IPS-NIHi11 (cell line): ENCODE results near the gene ZNF160.
A peak's percentile ranks its signal among the peaks of the same experiment; 100 is the strongest.
"Not testable (repeated sequence)": the region's sequence is repeated elsewhere in the genome, so short reads cannot be mapped to it uniquely, and the experiment has no call there.

Experiments
- DNase-seq: peaks from one replicate; pipeline ENCODE4 v3.0.0; 2012; ENCODE audit warnings: mixed read lengths, low spot score

Gene ZNF160

DNA sequence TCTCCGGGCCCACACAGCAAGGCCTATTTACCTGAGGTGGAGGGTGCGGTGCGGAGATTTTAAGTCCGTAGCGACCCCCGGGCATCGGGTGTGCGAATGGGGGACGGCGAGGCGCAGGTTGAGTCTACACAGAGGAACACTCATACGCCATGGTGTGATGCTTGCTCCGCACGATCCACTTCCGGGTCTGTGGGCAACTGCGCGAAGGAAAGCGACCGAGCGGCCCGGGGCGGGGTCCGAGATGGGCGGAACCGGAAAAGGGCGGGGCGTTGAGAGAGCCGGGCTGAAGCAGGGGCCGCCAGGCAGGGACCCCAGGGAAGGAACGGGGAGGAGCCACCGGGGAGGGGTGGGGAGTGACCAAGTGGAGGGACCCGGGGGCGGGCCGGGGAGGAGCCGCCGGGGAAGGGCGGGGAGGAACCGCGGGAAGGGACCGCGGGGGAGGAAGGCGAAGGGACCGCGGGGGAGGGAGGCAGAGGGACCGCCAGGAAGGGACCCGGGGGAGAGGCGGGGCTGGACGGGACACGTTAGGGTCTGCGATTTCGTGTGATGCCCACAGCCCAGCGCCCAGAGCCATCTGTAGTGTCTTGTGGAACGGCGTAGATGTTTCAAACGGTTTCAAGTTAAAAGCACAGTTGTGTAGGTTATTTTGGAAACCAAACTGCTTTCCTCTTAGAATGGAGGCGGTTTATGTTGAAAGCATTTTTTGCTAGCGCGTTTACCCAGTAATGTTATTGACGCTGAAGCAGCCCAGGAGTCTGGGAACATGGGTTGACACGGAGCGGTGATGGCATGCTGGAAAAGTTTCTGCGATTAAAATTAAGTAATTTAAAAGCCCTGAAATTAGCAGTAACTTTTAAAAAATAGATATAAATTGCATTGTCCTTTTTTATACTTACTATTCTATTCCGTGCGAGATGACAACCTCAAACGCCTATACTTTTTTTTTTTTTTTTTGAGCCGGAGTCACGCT is at the start of gene ZNF160:
Gene ZNF160 (minus strand): TSS at position 189 of the 970 bp plus-strand sequence. CDS start 17,146 bp downstream, outside the sequence.
- DNase-seq: peak; percentile 99

DNA sequence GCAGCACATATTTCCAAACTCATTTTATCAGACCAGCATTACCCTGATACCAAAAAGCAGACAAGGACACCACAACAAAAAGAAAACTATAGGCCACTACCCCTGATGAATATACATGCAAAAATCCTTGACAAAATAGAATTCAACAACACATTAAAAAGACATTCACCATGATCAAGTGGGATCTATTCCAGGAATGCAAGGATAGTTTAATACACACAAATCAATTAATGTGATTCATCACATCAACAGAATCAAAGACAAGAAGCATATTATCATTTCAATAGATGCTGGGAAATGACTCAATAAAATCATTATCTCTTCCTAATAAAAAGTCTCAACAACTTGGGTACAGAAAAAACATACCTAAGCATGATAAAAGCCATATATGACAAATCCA is 44.4 kb upstream of the ZNF160 start:
- no peak for DNase-seq

DNA sequence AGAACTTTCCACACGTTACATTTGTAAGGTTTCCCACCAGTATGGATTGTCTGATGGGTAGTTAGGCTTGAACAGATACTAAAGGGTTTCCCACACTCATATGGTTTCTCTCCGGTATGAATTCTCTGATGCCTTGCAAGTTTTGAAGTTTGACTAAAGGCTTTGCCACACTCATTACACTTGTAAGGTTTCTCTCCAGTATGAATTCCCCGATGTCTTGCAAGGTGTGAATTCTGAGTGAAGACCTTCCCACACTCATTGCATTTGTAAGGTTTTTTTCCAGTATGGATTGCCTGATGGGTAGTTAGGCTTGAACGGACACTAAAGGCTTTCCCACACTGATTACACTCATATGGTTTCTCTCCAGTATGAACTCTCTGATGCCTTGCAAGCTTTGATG is 37.1 kb upstream of the ZNF160 start:
- no peak for DNase-seq

DNA sequence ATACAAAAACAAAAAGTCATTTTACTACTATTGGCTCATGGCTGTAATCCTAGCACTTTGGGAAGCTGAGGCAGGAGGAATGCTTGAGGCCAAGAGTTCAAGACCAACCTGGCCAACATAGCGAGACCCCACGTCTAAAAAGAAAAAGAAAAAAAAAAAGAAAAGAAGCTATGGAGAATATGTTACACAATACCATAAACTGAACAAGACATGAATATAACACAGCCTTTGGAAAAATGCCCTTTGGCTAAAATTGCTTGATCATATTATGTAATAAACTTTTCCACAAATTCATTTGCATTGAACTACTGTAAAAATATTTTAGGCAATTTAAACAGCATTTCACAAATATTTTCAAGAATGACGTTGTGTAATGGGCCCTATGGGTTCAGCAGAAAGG is 33.2 kb upstream of the ZNF160 start:
- DNase-seq: no peak

DNA sequence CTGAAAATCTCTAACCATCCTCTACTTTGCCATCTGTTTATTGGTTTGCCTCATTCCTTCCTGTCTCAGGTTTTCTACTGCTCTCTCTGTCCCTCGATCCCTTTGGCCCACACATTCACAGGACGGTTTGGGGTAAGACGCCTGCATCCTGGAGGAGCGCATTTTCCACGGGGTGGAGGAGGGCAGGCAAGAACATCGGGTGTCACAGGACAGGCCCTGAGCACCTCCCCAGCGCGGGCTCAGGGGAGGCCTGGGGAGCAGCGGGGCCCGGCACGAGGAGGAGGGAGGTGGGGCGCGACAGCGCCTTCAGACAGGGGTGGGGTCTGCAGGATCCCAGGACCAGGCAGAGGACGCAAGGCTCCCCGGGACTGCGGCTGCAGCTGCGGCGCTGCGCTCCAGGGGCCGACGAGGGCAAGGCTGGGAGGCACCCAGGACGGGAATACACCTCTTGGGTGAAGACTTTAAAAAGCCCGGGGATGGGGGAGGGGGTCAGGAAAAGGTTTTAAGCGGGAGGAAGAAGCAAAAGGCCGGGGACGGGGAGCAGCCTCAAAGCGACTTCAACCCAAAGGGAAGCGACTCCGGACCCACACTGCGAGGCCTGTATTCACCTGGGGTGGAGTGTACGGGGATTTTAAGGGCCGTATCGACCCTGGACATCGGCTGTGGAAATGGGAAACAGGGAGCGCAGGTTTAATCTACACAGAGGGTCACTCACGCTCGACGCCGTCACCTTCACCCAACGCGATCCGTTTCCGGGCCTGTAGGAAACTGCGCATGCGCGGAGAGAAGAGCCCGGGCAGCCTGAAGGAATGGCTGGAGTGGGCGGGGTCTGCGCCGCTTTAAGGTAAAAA is 29.1 kb upstream of the ZNF160 start, which contains the start of gene ZNF415:
Gene ZNF415 (minus strand): TSS at position 770 of the 851 bp plus-strand sequence. CDS start 10,234 bp downstream, outside the sequence.
- peak; percentile 94 for DNase-seq

DNA sequence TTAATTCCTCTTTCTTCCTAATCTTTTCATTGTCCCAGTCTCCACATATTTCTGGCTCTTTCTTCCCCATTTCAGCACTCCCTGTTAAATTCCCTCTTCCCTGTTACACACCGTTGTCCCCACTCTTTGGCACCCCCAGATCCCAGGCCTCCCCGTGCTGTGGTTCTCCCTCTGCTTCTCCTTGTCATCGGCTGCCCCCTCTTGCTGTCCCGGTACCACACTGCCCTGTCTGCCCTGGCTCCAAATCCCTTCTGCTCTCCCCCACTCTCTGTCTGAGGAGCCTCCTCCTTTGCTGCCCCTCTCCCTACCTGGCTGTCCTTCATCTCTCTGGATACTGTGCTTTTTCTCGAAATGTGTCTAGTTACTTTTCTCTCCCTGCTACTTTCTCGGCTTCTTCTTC is 28.5 kb upstream of the ZNF160 start:
- DNase-seq: no peak

DNA sequence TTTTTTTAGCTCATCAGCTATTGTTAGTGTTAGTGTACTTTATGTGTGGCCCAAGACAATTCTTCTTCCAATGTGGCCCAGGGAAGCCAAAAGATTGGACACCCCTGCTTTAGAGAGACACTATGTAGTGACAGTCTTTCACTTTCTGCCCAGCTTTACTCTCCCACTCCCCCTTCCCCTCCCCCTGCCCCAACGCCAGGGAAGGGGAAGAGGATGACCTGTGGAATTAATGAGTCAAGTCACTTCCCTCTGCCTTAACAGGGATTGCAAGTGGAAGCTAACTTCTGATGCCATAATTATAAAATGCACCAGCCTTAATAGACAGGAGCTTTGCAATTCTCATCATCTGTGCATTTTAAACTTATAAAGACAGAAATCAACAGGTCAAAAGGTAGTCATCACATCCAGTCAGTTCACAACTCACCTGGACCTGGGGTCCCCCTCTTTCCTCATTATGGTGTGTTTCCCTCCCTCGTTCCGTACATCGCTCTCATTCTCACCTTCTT is 27.9 kb upstream of the ZNF160 start:
- no peak for DNase-seq

DNA sequence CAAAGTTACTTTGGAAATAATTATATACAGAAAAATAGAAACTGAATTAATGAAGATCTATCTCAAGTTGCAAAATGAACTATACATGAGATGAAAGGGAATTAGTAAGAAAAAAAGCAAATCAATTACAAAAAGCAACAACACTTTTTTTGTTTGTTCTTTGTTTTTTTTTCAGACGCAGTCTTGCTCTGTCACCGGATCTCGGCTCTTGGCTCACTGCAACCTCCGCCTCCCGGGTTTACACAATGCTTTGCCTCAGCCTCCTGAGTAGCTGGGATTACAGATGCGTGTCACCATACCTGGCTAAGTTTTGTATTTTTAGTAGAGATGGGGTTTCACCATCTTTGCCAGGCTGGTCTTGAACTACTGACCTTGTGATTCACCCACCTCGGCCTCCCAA is 27.3 kb upstream of the ZNF160 start:
- no peak for DNase-seq

DNA sequence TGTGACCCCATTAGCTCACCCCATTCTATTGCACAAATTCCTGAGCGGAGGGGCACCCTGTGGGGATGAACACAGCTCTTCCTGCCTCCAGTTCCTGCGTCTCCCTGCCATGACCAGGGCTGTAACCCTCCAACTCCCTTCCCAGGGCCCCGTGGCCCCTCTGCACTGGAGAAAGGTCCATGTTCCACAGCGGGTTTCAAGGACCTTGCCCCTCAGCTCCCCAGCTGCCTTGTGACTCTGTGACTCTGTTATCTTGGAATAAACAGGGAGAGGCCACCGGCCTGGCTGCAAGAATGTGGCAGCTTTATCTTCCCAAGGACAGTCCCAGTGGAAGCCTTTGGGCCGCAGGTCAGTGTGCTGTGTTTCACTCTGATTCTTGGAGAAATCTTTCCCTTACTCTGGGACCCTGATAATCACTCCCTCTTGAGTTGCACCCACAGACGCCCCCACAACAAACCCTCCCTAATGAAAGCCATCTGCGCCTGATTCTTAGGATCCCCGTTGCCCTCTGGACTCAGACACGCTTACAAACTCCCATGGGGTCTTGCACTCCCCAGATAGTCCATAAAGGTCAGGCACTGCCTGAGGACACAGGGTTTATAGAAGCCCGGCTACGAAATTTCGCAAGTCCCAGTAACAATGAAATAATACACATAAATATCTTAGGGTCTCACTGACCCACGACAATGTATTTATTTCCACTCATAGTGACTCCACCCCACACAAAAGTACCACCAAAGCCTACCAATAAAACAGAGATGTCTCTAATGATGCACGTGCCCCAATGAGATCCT is 23.7 kb upstream of the ZNF160 start:
- not testable (repeated sequence) for DNase-seq

DNA sequence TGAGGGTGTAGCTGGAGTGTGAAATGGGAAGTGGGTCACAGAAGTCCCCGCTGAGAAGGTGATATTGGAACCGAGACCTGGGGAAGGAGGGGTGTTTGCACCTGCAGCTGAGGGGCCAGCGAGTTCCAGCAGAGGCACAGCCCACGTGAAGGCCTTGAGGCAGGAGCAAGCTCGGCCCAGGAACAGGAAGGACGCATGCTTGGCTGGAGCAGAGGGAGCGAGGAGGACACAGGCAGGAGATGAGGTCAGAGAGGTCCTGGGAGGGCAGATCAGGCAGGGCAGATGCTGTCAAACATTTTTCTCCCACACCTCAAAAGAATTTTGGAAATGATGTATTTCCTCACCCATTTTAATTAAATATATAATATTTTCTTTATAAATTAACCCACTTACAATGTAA is 20.2 kb upstream of the ZNF160 start:
- no peak for DNase-seq

DNA sequence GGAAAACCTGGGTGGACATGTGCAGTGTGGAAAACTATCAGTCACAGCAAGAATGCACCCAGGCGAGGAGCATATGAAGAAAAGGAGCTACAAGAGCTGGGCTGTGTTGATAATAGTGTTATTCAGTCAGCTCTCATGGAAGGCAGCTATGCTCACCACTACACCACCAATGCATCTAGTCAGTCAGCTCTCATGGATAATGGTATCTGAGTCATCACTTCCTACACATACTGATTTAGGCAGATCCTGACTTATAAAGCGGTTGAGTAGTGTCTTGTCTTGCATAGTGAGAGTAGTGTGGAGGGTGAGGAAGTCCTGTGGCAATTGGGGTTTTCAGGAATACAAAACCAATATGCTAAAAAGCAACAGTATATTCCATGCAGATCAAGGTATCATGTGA is 9.1 kb upstream of the ZNF160 start:
- no peak for DNase-seq

DNA sequence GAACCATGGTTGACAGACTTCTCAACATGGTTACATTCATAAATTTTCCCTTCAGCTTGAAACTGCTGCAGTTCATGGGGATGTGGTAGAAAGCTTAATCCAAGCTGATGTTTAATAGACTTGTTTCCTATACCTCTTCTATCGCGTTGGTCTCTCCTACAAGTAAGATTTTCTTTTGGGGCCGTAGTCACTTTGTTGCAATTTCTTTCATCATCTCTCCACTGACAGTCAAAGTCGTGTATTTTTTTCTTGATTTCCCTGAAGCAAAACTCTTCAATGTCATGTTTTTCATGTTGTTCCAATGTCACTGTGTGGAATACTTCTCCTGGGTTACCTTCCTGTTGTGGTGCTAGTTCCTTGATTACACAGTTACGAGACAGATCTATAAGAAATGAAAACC is 6.3 kb upstream of the ZNF160 start:
- DNase-seq: no peak

DNA sequence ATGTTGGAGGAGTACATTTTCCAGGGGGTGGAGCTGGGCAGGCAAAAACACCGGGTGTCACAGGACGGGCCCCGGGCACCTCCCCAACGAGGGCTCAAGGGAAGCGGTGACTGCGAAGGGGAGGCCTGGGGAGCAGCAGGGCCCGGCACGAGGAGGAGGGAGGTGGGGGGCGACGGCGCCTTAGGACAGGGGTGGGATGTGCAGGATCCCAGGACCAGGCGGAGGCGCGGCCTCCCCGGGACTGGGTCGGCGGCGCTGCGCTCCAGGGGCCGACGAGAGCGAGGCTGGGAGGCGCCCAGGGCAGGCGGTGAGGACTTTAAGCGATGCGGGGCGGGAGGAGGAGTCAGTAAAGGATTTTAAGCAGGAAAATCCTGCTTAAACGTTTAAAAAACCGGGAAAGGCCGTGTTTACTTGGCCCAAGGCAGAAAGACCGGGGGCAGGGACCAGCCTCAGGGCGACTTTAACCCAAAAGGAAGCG is 427 bp downstream of the ZNF160 start:
- peak; percentile 54 for DNase-seq

DNA sequence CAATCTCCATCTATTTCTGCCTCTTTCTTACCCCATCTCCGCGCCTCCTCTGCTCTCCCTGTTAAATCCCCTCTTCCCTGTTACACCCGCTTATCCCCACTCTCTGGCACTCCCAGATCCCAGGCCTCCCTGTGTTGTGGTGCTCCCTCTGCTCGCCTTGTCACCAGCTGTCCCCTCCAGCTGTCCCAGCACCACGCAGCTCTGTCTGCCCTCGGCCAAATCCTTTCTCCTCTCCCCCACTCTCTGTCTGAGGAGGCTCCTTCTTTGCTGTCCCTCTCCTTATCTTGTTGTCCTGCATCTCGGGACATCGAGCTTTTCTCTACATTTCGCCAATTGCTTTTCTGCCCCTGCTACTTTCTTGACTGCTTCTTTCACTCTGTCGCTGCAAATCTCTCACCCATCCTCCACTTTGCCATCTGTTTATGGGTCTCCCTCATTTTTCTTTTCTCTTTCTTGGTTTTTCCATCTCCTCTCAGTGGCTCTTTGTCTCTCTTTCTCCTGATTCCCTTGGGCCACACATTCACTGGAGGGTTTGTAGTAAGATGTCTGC is 941 bp downstream of the ZNF160 start:
- DNase-seq: no peak

DNA sequence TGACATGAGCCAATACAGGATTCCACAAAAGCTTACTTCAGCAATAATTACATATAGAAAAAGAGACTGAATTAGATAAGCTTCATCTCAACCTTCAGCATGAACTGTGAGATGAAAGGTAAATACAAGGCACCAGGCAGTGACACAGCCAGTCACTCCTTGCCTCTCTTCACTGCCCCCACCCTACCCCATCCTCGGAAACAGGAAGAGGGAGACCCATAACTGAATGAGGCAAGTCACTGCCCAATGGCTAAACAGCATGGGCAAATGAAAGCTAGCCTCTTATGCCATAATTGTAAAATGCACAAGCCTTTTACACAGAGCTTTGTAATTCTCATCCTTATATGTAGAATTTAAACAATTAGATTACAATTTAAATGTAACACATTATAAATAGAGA is 1.7 kb downstream of the ZNF160 start:
- DNase-seq: no peak

DNA sequence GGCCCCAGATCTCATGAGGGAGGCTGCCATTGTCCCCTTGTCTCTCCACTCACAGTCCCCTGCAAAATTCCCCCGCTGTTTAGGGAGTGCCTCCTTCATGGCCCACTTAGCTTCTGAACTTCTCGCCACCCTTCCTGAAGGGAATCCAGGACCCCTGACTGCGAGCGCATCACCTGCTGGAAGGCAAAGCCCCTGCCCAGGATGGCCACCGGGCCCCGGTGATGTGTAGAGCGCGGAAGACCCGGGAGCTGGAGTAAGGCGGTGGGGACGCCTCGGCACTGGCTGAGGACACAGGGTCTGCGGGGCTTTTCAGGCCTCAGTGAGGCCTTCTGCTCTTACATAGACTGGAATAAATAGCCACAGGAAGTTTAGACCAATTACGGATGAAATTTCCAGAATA is 4.7 kb downstream of the ZNF160 start:
- DNase-seq: not testable (repeated sequence)

DNA sequence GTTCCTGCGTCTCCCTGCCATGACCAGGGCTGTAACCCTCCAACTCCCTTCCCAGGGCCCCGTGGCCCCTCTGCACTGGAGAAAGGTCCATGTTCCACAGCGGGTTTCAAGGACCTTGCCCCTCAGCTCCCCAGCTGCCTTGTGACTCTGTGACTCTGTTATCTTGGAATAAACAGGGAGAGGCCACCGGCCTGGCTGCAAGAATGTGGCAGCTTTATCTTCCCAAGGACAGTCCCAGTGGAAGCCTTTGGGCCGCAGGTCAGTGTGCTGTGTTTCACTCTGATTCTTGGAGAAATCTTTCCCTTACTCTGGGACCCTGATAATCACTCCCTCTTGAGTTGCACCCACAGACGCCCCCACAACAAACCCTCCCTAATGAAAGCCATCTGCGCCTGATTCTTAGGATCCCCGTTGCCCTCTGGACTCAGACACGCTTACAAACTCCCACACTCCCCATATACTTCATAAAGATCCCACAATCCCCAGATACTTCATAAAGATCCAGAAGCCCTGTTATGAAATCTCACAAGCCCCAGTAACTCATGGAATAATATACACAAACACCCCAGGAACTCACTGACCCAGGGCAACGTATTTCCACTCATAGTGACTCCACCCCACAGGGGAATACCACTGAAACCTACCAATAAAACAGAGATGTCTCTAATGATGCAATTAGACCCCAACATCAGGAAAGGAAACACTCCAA is 6.1 kb downstream of the ZNF160 start:
- not testable (repeated sequence) for DNase-seq

DNA sequence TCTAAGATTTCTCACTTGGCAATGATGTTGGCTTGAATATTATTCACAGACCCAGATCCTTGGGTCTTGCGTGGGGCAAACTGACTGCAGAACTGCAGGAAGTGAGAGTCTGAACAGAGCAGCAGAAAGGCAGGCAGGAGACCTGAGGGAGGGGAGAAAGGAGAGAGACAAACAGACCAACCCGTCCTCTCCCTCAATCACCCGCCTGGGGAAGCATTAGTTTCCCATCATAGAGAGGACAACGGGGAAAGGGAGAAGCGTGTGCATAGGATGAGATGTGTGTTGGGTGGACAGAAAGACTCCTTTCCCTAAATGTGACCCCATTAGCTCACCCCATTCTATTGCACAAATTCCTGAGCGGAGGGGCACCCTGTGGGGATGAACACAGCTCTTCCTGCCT is 6.6 kb downstream of the ZNF160 start:
- DNase-seq: not testable (repeated sequence)

DNA sequence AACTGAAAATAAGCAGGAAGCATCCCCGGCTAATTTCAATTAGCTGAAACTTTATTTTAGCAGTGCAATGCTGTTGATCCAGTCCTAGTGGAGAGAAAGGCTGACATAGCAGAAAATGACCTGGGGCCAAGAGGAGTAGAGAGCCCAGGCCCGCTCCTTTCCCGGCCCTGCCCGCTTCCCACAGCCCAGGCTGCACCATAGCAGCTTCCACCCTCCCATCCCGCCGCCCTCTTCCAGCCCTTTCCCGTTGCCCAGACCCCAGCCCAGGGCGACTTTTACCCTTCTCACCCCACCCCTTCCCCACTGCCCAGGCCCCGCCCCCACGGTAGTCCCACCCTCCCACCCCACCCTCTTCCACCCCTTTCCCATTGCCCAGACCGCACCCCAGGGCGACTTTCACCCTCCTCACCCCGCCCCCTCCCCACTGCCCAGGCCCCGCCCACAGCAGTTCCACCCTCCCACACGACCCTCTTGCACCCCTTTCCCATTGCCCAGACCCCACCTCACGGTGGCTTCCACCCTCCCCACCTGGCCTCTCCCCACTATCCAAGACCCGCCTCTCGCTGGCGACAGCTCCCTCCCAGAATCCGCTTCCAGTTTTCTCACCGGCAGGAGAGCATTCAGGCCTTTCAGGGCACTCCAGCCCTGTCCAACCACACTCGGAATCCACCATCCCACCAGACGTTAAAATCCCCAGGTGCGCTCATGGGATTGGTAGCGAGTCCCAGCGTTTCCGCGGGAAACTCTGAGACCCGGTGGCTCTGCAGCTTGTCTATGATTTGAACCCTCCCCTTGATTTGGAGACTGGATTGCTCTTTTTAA is 8.3 kb downstream of the ZNF160 start:
- peak; percentile 76 for DNase-seq

DNA sequence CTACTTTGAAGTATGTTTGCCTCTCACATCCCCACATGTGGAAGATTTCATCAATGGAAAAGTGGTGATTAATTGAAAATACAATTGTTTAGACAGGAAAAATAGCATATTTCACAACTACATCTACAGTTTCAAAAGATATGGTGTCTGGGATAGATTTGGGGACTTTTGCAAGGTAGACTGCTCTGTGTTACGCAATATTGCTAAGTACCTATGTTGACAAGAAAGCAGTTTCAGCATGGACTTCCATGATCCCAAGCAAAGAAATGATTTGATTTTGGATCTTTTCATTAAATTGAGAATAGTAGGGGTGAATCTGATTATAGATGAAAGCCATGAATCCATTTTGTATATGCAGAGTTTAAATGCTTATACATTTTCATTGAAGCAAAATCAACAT is 10.5 kb downstream of the ZNF160 start:
- DNase-seq: no peak
